GM20431 (cell line): ENCODE results near the gene MRPL36.

ENCODE experiments used
- in situ Hi-C: fragments of 300-500 bp; cut with MseI, MboI; formaldehyde crosslinking; loops from one replicate; pipeline ENCODE4 v1.15.0; 2020; ENCODE audit warnings: low sequenced_read_pairs; ENCODE audit not compliant: unreplicated experiment

MRPL36 gene

GRCh38 chr5:1833264-1834021, 33.8 kb upstream of the MRPL36 start:
- in situ Hi-C loops = no loop called here

DNA sequence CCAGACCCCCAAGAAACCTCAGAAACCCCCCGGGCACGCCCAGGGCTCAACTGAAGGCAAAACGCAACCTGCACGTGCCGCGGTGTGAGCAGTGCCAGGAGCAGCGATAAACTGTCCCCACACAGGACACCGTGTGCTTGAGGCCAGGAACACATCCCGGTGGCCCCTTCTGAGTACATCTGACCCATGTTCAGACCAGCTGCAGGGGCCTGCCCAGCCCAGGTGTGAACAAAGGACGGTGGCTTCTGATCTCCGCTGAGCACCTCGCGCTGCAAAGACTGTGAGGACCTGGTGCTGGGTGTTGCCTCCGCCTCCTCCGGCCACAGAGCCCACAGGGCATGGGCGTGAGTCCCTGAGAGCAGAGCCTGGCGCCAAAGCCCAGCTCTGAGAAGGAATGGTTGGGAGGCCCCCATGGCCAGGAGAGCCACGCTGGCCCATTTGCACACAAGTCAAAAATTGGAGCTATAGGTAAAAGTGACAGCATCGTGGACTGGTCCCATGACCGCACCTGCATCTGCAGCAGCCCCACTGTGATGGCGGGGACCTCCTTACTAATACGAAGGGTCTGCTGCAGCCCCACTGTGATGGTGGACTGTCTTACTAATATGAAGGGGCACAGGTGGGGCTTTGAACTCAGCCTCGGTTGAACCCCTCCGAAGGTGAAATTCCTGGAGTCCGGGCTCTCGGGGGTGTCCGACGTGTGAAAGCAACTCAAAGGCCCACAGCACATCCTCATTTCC, 33.0 kb upstream of the MRPL36 start:
- in situ Hi-C loops = no loop called here

GRCh38 chr5:1831677-1832313, 32.2 kb upstream of the MRPL36 start:
- in situ Hi-C loops = no loop called here

- in situ Hi-C loops = no loop called here
Observed at GRCh38 chr5:1831257-1831656, 31.6 kb upstream of the MRPL36 start.

GRCh38 chr5:1830571-1831228, 31.1 kb upstream of the MRPL36 start:
- in situ Hi-C loops = no loop called here

DNA sequence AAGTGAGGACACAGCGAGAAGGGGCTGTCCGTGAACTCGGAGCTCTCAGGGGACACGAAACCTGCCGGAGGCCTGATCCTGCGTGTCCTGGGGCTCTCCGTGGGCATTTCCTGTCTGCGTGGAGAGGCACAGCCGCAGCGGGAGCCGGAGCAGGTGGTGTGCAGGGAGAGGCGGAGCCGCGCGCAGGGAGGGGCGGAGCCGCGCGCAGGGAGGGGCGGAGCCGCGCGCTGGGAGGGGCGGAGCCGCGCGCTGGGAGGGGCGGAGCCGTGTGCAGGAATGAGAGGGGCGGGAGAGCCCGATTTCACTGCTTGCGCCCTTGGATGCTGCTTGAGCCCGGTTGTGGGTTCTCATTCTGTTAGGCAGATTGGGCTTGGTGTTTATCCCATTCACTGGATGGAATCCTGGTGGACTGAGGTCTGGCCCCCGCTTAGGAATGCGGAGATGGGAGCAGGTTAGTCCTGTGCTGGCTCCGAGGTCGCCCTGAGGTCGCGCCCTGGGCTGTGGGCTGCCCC, 28.3 kb upstream of the MRPL36 start:
- in situ Hi-C loops = no loop called here

DNA sequence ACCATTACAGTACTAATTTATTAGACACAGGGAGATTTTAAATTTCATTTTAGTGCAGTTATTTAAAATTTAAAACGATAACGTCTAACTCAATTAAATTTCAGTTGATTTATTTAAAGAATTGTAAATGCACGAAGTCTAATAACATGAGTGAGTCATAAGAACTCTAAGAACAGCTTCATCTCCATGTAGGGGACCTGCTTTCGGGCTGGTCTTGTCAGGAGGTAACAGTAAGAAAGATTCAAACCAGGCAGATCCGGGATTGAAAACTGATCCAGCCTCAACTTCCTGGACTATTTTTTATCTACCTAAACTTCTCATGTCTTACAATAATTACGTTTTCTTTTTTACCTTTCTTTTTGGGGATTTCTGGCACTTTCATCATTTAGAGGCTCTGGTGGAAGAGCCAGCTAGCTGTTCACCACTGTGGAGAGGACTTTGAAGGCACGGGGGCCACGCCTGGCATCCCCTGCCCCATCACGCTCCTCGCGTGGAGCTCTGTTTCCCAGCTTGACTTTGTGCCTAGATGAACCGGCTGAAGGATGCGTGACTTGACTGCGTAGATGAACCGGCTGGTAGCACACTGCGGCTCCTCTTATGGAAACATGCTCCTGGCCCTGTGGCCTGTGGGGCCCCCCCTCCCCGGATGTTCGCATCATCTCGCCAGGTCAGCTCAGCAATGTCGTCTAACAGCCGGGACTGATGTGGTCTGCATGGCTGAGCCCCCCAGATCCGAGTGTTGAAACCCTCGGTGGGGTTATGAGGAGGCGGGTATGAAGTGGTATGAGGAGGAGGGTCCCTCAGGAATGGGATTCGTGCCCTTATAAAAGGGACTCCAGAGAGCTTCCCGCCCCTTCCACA, 27.6 kb upstream of the MRPL36 start:
- in situ Hi-C loops = no loop called here

DNA sequence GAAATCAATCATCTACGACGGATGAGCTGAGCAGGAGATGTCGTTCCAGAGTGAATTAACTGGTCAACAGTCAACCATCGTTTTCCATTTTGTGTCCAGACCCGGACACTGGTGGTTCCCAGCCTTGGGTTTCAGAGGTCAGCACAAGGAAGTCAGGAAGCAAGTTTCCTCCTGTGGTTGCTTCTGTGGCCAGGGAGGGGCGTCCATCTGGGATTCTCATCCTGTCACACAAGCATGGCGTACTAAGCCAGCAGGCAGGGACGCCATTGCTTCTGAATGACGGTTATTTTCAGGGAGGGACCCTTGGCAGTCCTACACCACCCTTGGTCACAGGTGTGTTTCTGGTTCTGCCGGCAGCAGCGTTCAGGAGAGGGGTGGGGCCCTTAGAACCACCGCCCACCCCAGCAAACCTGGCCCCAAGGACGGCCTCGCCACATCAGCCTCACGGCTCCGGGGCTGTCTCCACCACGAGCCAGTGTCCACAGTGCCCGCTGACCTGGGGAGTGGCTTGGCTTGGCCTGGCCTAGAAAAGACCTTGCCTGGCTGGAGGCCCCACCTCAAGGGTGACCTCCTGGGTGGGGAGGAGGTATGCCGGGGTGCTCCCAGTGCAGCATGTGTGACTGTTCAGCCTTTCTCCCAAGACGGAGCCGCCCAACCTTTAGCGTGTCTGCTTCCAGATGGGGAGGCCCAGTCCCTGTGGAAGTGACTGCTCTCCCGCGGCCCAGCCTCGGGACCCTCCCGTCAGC, 26.8 kb upstream of the MRPL36 start:
- in situ Hi-C loops = no loop called here

GRCh38 chr5:1824903-1825841, 25.5 kb upstream of the MRPL36 start:
- in situ Hi-C loops = no loop called here

- in situ Hi-C loops = no loop called here
Observed at GRCh38 chr5:1824109-1824821, 24.6 kb upstream of the MRPL36 start.

GRCh38 chr5:1823381-1824034, 23.9 kb upstream of the MRPL36 start:
- in situ Hi-C loops = no loop called here

GRCh38 chr5:1821862-1822261, 22.2 kb upstream of the MRPL36 start:
- in situ Hi-C loops = no loop called here

- in situ Hi-C loops = no loop called here
Observed at GRCh38 chr5:1820926-1821325, 21.3 kb upstream of the MRPL36 start.

- in situ Hi-C loops = no loop called here
Observed at GRCh38 chr5:1820381-1820780, 20.7 kb upstream of the MRPL36 start.

GRCh38 chr5:1819458-1819857, 19.8 kb upstream of the MRPL36 start:
- in situ Hi-C loops = no loop called here

DNA sequence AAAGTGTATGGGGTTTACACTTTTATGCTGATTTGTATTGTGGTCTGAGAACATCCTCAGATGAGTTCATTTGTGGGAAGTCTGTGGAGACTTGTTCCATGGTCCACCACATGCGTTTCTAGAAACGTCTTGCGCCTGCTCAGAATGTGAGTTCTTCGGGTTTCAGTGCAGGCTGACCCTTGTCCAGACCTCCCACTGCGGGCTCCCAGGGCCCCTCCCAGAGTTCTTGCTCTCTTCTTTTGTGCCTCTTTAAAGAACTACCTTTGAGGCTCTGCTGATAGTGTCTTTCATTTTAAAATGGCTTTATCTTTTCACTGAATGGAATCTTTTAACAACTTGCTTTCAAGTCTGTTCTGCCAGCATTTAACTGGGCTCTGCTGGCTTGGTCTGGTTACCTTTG, 19.1 kb upstream of the MRPL36 start:
- in situ Hi-C loops = no loop called here
